ENCODE measurements around the gene CDHR2.
"Not testable (repeated sequence)": the region's sequence is repeated elsewhere in the genome, so short reads cannot be mapped to it uniquely, and the experiment has no call there.

The CDHR2 gene

GRCh38 chr5:176583076-176583475 is 33.9 kb downstream of the CDHR2 start:
- H3K27me3 ChIP-seq (ENCODE audit: insufficient read depth, low read depth, severe bottlenecking) = no peaks in the 10 kb centered on the region
- no peak overlapping the region for H3K4me3 ChIP-seq (ENCODE audit: low read depth, low read length)
- TF ChIP-seq CTCF (IDR thresholded peaks at IDR 0.05; ENCODE audit: low read depth, low read length) = no peak
- no peak overlapping the region for H3K27ac ChIP-seq
- H3K9me3 ChIP-seq (ENCODE audit: severe bottlenecking) = peaks cover 6% of the 10 kb centered on the region
- no peaks in the 10 kb centered on the region for H3K36me3 ChIP-seq
- DNase-seq = no peak

- TF ChIP-seq CTCF (IDR thresholded peaks at IDR 0.05; ENCODE audit: low read depth, low read length) = no peak
- Histone ChIP-seq H3K27me3 (ENCODE audit: insufficient read depth, low read depth, severe bottlenecking) (no peaks in the 10 kb centered on the region), H3K9me3 (ENCODE audit: severe bottlenecking) (peaks cover 18% of the 10 kb centered on the region), H3K4me3 (ENCODE audit: low read depth, low read length) (no peak overlapping the region), H3K36me3 (peaks cover 13% of the 10 kb centered on the region; the same call in 1 of the 2 replicates), H3K27ac (no peak overlapping the region)
- no peak for DNase-seq
Measured at GRCh38 chr5:176587398-176587797, 38.3 kb downstream of the CDHR2 start.

GRCh38 chr5:176588297-176588696 is 39.2 kb downstream of the CDHR2 start:
- Histone ChIP-seq H3K9me3 (ENCODE audit: severe bottlenecking) (peaks cover 18% of the 10 kb centered on the region), H3K27me3 (ENCODE audit: insufficient read depth, low read depth, severe bottlenecking) (no peaks in the 10 kb centered on the region), H3K27ac (no peak overlapping the region), H3K36me3 (peaks cover 13% of the 10 kb centered on the region; the same call in 1 of the 2 replicates), H3K4me3 (ENCODE audit: low read depth, low read length) (no peak overlapping the region)
- no peak for DNase-seq
- no peak for TF ChIP-seq CTCF (IDR thresholded peaks at IDR 0.05; ENCODE audit: low read depth, low read length)

- Histone ChIP-seq H3K36me3 (peaks cover 17% of the 10 kb centered on the region), H3K27me3 (ENCODE audit: insufficient read depth, low read depth, severe bottlenecking) (no peaks in the 10 kb centered on the region), H3K27ac (no peak overlapping the region), H3K4me3 (ENCODE audit: low read depth, low read length) (no peak overlapping the region), H3K9me3 (ENCODE audit: severe bottlenecking) (peaks cover 18% of the 10 kb centered on the region)
- no peak for TF ChIP-seq CTCF (IDR thresholded peaks at IDR 0.05; ENCODE audit: low read depth, low read length)
- DNase-seq = no peak
Measured at GRCh38 chr5:176589039-176589769, 40.1 kb downstream of the CDHR2 start.

GRCh38 chr5:176590035-176590717 is 41.0 kb downstream of the CDHR2 start:
- Histone ChIP-seq H3K36me3 (peaks cover 26% of the 10 kb centered on the region), H3K27ac (no peak overlapping the region), H3K9me3 (ENCODE audit: severe bottlenecking) (peaks cover 12% of the 10 kb centered on the region), H3K27me3 (ENCODE audit: insufficient read depth, low read depth, severe bottlenecking) (no peaks in the 10 kb centered on the region), H3K4me3 (ENCODE audit: low read depth, low read length) (no peak overlapping the region)
- no peak for TF ChIP-seq CTCF (IDR thresholded peaks at IDR 0.05; ENCODE audit: low read depth, low read length)
- DNase-seq = no peak

- H3K27ac ChIP-seq, DNase-seq: not testable (repeated sequence)
- peaks cover 12% of the 10 kb centered on the region for H3K9me3 ChIP-seq (ENCODE audit: severe bottlenecking)
Measured at GRCh38 chr5:176591667-176592066, 42.5 kb downstream of the CDHR2 start.

More at GRCh38 chr5:176591667-176592066, 42.5 kb downstream of the CDHR2 start:
- H3K27me3 ChIP-seq (ENCODE audit: insufficient read depth, low read depth, severe bottlenecking); H3K4me3 ChIP-seq (ENCODE audit: low read depth, low read length): not testable (repeated sequence)
- H3K36me3 ChIP-seq = peaks cover 37% of the 10 kb centered on the region

Measured in WERI-Rb-1 (cell line).